Stimulated activated CD4-positive, alpha-beta T cell treated with anti-CD3 and anti-CD28 coated beads, Interleukin-12 subunit alpha, Interleukin-12 subunit beta, amount 100 ng/mL, for 4 hours (primary cell): ENCODE results near the gene RTL10.

Experiments used
- DNase-seq: peaks from one replicate; pipeline ENCODE4 v3.0.0-alpha.2; 2020

The RTL10 gene

DNA sequence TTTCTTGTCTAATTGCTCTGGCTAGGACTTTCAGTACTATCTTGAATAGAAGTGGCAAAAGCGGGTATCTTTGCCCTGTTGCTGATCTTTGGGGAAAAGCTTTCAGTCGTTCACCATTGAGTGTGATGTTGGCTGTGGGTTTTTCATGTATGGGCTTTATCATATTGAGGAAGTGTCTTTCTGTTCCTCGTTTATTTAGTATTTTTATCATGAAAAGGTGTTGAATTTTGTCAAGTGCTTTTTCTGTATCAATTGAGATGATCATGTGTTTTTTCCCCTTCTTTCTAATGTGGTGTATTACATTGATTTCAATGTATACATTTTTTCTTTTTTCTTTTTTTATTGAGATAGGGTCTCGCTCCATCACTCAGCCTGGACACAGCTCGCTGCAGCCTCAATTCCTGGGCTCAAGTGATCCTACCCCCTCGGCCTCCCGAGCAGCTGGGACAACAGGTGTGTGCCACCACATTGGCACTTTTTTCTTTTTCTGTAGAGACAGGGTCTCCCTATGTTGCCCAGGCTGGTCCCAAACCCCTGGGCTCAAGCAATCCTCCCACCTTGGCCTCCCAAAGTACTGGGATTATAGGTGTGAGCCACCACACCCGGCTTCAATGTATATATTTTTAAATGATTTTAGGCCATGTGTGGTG, 5.3 kb upstream of the RTL10 start:
- DNase-seq: no peak

DNA sequence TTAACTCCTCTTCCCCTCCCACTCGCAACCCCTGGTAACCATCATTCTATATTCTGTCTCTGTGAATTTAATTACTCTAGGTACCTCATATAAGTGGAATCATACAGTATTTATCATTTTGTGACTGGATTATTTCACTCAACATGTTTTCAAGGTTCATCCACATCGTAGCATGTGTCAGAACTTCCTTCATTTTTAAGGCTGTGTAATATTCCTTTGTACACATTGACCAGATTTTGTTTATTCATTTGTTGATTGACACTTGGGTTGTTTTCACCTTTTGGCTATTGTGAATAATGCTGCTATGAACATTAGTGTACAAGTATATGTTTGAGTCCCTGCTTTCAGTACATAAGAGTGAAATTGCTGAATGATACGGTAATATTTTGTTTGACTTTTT, 2.7 kb upstream of the RTL10 start:
- no peak for DNase-seq

DNA sequence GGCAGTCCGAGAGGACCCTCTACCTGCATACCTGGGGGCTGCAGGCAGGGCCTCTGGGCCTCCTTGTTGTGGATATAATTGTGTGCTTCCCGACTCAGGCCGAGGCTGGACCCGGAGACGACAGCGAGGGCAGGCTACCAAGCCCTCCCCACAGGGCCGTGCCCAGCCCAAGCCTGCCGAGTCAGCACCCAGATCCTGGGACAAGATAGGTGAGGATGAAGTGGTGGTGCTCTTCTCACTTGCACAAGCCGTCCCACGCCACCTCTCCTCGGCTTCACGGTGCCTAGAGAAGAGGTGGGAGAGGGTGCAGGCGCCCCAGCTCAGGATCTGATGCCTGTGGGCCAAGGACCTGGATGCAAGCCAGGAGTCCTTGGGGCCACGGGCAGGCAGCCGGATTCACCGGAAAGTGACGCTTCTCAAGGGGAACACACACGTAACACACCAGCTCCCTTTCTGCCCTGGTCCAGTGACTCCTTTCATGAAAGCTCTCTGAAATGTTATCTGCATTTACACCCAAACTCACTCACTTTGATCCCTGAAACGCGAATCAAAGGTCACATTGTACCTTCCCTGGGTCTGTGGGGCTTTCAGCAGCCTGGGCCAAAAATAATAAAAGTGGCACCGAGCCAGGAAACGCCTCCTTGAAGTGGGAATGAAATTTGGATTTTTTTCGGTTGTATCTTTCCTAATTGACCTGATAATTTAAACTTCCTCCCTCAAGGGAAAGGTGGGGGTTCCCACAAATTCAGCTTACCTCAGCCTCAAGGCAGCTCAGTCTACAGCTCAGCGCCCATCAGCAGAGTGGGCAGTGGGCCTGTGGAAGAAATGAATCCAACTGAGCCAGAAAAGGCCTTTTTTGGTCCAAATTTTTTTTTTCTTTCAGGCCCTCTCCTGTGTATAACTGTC, 1.1 kb upstream of the RTL10 start:
- peak; percentile 58 for DNase-seq

DNA sequence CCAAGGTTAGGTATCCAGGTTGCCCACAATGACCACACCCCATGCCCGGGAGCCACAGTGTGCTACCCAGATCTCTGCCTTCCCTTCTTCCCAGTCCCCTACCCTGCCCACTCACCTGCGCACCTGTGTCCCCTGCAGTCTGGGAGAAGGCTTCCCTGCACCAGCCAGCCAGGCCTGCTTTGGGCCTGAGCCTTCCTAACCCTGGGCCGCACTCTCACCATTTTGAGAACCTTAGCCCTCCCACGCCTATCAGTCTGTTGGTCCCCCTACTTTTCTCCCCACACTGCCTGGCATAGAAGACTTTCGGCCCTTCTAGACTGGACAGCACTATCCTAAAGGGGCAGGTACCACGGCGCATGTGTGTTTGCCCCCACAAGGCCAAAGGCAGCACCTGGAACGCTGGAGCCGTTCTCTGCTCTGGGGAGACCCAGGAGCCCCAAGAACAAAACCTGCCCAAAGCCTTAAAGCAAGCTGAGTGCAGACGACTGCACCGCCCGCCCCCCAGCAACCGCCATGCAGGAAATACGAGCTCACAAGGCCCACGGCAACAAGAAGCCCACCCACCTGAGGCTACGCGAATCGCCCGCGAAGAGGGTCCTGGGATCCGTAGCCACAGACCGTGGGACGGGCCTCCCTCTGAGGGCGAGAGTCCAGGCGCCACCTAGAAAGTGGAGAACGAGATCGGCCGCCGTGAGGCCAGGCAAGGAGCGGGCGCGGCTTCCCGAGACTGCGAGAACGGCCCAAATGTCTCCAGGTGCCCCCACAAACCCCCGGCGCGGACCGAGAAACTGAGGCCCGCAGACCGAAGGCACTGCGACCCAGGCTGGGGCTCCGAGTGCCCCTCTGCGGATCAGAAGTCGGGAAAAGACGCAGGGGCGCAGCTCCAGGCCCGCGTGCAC, 546 bp downstream of the RTL10 start:
- no peak for DNase-seq

DNA sequence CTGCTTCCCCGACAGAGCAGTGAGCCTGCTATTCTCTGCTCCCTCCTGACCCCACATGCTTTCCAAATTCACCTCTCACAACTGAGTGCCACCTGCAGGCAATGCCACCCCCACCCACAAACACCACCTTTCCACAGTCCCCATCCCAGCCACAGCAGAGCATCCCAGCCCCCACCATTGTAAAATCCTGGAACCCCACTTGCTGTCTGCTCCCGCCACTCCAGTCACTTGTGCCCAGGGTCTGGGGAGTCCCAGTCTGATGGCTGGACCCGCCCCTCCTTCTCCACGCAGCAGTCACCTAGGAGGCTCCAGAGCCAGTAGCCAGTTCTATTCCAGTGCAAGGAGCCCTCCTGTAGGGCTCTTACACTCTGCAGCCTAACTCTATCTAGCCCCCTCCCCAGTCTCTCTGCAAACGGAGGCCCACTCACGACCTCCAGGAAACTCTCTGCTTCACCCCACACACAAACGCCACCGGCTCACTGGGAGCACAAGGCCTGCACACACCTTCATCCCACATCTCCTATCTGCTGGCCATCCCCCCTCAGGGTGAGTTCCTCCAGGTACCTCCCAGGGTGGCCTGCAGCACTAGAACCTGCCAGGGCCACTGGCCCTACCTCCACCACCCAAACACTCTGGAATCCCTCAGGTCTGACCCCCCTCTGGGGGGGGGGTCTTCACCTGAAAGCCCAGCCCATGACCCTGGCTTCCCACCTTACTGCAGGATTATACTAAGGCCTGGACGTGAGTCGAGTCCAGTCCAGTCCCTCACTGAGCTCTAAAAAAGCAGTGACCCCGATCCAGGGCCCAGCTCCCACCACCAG, 1.4 kb downstream of the RTL10 start:
- no peak for DNase-seq

DNA sequence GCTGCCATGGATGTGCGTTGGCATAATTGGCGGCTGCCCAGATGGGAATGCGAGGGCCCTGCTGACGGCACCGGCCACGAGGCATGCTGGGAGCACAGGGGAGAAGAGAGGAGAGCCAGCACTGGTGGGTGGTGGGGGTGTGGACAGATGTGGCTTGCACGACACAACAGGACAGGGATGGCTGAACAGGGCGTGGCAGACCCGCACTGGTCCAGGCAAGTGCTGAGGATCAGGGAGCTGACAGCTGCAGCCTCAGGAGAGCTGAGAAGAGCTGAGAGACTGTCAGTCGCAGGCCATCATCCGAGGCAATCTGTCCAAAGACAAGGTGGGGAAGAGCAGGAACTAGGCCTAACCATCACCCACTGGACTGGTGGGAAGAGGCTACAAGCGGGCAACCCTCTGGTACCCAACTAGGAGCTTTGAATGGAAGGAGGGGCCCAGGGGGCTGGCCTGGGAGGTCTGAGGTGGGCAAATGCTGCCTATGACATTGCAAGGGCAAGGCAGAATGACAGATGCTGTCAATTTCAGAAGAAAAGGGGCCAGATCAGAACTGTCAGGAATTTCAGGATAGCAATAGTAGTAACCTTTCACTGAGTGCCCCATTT, 2.4 kb downstream of the RTL10 start:
- DNase-seq: no peak

DNA sequence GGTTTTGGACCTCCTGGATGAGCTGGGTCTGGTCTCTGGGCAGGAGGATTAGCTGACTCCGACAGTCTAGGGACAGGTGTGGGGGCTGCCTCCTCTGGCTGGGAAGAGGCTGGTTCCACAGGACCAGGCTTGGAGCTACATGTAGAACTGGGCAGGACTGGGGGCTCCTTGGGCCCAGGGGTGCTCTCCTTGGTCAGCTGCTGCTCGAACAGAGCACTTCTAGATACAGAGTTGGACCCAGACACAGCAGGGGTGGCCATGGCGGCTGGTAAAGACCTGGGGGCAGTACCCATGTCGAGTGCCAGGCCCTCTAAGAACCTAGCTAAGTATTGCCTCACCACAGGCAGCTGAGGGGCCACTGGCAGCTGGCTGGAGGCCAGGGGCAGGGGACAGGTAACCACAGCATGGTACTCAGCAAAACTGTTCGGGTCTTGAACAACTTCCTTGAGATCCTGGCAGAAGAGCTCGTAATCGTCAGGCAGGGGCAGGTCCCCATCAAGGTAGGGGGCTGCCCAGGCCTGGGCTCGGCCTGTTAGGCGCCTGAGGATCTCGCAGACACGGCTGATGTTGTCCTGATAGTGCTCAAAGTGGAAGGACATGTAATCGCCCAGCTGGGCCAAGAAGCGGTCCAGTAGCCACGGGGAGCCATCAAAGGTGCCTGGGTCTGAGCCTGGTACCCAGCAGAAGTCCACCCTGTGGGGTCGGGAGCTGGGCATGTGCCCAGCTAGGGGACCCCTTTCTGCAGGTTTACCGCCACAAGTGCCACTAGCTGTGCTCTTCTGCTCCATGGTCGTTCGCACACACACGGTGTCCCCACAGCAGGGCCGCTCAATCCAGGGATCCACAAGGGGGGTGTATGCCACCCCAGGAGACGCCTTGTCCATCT, 3.1 kb downstream of the RTL10 start:
- no peak for DNase-seq

DNA sequence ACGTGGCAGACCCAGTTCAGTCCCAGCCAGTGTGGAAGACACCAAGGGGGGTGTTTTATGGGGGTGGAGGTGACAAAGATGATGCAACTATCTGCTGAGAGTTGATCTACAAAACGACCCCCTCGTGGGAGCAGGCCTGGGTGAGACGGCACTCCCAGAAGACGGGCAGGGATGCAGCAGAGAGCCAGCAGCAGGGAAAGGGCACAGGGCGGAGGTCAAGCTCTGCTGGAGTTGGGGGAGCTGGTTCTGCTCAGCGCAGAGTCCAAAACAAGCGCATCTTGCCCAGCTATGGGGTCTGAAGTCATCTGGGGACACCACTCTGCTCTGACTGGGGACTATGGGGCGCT, 3.9 kb downstream of the RTL10 start:
- no peak for DNase-seq

DNA sequence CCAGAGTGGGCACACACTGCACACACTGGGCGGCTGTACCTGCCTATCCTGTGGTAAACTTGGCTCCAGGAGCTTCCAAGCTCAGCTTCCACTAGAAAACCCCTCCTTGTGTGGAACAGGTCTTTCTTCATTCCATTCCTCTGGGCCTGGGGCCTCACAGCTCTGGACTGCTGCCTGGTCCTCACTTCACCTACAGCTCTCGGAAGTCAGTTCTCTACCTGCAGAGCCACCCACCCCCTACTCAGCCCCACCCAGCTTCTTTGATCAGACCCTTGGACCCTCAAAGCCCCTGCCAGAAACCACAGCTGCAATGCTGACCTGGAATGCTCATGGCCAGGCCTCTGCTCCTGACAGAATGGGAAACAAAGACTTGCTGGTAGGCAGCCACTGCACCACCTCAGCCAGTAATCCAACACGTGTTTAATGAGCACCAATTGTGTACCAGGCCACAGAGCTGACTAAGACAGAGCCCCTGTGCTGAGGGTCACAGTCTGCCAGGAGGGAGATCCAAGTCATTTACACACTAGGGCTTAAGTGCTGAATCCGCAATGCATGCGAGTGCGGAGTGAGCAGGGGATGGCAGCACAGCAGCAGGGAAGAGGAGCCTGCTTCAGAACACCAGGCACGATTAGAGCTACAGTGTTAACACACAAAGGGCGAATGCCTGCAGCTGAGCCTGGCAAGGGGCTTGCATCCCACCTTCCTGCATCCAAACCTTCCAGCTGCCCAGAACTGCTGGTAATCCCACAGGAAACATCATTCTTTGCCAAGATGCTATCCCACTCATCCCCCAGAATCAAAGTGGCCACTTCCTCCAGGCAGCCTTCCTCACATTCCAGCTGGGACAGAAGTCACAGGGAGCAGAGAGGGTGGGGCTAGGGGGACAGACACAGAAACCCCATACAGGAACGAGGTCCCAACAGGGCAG, 4.6 kb downstream of the RTL10 start:
- no peak for DNase-seq

DNA sequence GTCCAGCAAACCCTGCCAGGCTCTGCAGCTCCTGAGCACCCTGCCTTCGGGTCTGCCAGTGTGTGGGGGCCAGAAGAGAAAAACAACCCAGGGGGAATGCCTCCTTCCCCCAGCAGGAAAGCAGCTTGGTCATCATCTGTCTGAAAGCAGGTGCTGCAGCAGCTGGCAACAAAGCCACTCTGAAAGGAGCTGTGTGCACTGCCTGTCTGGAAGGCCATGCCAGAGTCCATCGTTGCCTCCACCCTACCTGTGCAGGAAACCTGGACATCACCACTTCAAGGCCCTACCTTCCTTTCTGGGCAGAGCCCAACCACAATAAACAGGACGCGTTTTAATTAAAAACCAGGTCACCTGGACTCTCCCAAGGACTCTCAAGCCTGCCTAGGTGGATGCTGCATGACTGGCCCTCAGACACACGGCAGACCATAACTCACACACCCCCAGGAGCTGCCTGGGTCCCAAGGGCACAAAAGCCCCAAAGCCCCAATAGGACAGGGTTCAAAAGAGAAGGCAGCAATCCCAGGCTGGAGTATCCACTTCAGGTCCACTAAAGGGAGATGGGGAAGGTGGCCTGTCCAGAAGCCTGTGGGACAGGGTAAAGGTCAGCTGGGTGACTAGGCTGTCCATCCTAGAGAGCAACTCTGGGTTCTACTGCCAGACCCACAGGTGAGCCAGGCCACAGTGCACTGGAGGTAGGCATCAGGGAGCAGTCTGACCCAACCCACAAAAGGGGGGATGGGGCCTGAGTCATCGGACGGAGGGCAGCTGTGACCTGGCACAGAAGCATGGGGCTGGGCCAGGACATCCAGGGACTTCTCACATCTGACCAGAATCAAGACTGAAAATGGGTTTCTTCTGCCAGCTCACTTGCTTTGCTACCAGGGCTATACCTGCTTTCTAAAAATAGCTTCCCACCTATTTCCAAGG, 6.1 kb downstream of the RTL10 start:
- DNase-seq: no peak

DNA sequence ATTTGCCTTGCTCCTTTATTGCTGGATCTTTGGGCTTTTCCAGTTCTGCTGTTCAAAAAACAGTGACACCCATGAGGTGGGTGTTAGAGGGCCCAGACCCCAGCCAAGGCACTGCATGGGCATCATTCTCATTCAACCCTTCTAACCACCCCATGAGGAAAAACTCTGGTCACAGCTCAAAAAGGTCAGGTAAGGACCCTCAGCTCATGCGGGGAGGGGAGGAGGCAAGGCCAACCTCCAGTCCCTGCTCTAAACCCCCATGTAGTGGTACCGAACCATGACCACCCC, 7.4 kb downstream of the RTL10 start:
- DNase-seq: no peak

DNA sequence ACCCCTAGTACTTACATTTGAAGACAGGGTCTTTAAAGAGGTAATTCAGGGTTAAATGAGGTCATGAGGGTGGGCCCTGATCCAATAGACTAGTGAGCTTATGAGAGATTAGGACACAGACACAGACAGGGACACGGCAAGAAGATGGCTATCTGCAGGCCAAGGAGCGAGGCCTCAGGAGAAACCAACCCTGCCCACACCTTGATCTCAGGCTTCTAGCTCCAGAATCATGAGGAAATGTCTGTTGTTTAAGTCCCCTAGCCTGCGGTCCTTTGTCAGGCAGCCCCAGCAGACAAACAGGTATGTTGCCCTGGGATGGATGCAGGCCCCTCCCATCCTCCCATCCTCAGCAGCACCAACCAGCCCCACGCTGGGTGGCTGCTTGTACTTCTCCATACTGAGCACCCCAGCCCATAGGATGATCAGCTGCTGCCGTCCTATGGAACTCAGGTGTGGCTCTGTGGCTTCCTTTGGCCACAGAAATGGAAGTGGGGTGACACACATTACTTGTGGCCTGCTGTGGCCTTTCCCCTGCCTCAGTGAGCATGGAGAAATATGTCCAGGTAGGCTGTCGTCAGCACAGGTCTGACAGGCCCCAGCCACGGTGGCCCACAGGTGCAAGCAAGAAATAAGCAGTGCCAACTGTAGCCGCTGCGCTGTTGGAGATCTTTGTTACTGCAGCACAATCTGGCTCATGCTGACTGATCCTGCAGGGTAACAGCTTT, 7.9 kb downstream of the RTL10 start:
- DNase-seq: no peak

DNA sequence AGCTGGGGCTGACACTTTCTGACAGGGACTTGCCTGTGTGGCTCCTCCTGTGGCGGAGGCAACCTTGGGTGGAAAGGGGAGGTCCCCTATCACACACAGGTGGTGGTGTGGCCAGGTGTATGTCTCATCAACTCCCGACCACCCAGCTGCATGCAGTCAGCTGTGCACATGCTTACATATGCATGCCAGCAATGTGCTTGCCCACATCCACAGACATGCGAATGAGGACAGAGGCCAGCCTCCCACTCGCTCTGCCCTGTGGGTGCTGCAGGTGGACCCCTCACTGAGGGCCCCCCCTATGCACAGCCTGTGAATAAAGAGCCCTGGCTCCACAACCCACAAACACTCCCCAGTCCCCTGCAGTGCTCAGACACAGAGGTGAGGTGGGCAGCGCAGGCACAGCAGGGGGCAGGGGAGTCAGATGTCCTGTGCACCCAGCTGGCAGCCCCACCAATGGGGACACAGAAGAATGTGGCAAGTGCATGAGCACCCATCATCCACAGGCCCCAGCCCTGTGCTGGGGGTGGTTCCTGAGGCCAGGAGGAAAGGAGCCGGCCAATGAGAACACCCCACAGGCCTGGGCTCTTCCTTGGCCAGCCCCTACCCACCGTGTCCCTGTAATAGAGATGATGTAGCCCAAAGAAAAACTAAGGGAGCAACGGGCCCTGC, 9.5 kb downstream of the RTL10 start:
- no peak for DNase-seq

DNA sequence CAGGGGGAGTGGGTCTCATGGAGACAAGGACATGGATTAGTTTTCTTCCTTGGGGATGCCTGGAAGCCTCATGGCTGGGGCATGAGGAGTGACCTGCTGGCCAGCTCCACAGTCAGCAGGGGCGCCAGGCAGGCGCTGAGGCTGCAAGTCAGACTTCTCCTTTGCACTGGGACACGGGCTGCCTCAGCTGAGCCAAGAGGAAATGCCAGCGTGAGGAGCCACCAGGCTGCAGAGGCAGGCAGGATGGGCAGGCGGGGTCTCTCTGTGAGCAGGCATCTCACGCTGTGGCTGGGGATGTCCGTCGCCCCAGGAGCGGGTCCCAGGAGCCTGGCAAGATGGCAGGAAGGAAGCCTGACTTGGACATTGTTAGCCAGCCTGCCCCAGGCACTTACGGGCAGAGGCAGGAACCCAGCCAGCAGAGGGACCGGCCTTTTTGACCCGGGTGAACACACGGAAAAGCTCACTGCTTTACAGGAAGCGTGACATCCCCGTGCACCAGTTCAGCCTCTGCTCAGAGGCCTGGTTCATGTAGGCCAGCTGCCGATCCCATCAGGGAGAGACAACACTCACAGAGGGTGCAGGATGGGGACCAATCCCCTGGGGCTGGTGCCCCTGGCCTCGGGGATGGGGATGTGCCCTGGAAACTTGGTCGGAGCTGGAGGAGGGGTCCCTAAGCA, 10.2 kb downstream of the RTL10 start:
- DNase-seq: no peak

DNA sequence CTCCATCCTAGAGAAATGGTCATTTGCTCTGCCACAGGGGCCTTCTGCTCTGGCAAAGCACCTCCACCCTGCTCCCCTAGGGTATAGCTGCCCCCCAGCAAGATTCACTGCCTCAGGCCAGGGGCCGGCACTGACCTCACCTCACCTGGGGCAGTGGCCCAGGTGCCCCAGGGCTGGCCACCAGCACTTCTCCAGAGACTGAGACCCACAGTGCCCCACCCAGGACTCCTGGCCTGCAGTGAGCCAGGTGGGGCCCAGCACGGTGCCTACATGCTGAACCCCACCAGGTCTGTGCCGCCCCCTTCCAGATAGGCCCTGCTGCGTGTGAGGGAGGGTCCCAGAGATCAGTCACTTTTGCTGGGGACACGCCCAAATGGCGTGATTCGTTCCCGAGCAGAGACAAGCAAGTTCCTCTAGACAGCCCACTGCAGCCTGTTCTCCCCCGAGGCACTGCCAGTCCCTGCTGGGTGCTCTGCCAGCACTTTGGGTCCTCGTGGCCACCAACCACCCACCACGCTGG, 10.8 kb downstream of the RTL10 start:
- DNase-seq: no peak

DNA sequence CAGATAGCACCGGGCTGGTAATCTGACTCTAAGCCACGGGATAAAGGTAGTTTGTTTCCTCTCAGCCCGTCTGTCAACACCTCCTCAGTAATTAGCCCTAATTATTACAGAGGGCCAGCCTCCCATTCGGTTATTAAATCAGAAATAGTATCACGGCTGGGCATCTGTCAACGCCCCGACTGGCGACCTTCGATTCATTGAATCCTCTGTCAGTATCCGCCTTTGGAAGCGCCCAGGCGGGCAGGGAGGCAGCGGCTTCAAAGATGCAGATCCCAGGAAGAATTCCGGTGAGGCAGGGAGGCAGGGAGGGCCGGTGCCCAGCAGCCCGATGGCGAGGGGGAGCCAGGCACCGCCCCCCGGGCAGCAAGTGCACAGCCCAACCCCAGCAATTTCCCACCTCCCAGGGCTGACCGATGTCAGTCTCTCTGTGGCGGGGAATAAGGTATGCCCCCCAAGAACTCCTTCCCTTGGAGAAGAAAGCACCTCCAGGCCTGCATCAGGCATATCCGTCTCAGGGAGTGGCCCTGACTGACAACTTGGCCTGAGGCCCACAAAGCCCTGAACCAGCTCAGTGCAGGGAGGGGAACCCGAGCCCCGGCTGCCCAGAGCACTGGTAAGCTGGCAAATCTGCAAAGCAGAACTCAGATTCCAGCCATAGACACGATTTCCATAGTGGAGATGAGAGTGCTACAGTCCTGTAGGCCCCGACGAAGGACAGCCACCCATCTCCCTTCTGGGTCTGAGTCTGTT, 11.4 kb downstream of the RTL10 start:
- no peak for DNase-seq
